ENCODE measurements around the gene TANC1. TPM values are rescaled to one million over a fixed set of nuclear protein-coding genes. Genes with fewer than 3 reads are reported as not detected.

TANC1 gene
- total and polyA plus RNA-seq, 2 donors (not counting 3 experiments of a cell fraction or from before 2014, with no cell fraction given): 58.9 to 99.4 TPM

DNA sequence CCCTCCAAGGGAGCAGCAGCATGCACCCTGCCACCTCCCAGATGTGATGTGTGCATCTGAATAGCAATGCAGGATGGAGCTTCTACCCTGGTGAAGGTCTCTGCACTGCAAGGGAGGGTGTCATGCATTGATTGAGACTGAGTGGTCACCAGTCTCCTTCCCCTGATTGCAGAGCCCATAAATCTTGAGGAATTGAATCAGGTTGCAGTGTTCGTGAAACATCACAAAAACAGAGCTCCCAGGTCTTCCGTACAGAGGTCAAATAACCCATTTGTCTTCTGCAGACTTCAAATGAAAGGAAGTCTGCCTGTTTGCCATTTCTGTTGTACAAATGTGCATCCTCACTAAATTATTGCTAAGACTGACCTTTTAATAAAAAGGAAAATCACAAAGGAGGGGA lies 181.3 kb downstream of the TANC1 start:
- intact Hi-C loops (cut with micrococcal nuclease) (loop anchor here (1.0 kb wide), 4 partner anchors 9 to 24 kb away; no protein-coding TSS in a partner anchor), dilution Hi-C loops (cut with MboI; ENCODE audit: extremely low pct_ligation_motif_present, low sequenced_read_pairs) (no loop called here)
- no peak for TF ChIP-seq POLR2AphosphoS5 (IDR thresholded peaks at IDR 0.05; ENCODE audit: insufficient read depth, low read depth, low read length)
- TF ChIP-seq POLR2A (IDR thresholded peaks at IDR 0.05; ENCODE audit: low read depth, low read length): no peak
- TF ChIP-seq FOS (IDR thresholded peaks at IDR 0.05; ENCODE audit: borderline replicate concordance, insufficient read depth, low read length): no peak
- TF ChIP-seq, protein P1, sequence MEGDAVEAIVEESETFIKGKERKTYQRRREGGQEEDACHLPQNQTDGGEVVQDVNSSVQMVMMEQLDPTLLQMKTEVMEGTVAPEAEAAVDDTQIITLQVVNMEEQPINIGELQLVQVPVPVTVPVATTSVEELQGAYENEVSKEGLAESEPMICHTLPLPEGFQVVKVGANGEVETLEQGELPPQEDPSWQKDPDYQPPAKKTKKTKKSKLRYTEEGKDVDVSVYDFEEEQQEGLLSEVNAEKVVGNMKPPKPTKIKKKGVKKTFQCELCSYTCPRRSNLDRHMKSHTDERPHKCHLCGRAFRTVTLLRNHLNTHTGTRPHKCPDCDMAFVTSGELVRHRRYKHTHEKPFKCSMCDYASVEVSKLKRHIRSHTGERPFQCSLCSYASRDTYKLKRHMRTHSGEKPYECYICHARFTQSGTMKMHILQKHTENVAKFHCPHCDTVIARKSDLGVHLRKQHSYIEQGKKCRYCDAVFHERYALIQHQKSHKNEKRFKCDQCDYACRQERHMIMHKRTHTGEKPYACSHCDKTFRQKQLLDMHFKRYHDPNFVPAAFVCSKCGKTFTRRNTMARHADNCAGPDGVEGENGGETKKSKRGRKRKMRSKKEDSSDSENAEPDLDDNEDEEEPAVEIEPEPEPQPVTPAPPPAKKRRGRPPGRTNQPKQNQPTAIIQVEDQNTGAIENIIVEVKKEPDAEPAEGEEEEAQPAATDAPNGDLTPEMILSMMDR (IDR thresholded peaks at IDR 0.05; ENCODE audit: extremely low read depth in 1 of 2, insufficient read depth in 1 of 2, low read depth in 1 of 2, low read length in 2 of 2): no peak
- TF ChIP-seq EZH2 (IDR thresholded peaks at IDR 0.05; ENCODE audit: borderline replicate concordance, low read depth, low read length, severe bottlenecking): no peak
- no peak for TF ChIP-seq GATA2 (IDR thresholded peaks at IDR 0.05; ENCODE audit: insufficient read depth, insufficient read length, low read depth, low read length)
- no peak for TF ChIP-seq JUN (IDR thresholded peaks at IDR 0.05; ENCODE audit: borderline replicate concordance, insufficient read depth, insufficient read length, low read depth)
- TF ChIP-seq MYC (IDR thresholded peaks at IDR 0.05; ENCODE audit: low read depth, low read length): no peak
- TF ChIP-seq, protein P2, sequence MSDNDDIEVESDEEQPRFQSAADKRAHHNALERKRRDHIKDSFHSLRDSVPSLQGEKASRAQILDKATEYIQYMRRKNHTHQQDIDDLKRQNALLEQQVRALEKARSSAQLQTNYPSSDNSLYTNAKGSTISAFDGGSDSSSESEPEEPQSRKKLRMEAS (IDR thresholded peaks at IDR 0.05; ENCODE audit: insufficient read depth, insufficient read length): no peak
- CTCF ChIA-PET: interaction anchor here (0.8 to 6.1 kb wide), 10 partner anchors 11 to 39 kb away, joined by 3 to 65 read pairs (median 6); no protein-coding TSS in a partner anchor
- Histone ChIP-seq H3K79me2 (ENCODE audit: control insufficient read depth, insufficient read depth, low read length) (peaks cover 4% of the 10 kb centered on the region), H3K27me3 (ENCODE audit: control insufficient read depth in 2 of 2, insufficient read depth in 2 of 2, low read length in 2 of 2) (no peaks in the 10 kb centered on the region), H3K9me3 (replicated peaks; ENCODE audit: control insufficient read depth, insufficient read depth, low read length) (no peaks in the 10 kb centered on the region), H3K9ac (replicated peaks; ENCODE audit: extremely low read depth, insufficient read depth, low read length) (no peak overlapping the region), H3K4me2 (ENCODE audit: insufficient read depth, low read length) (peak overlapping the region; percentile 37), H3K4me3 (replicated peaks in 1 of 3; ENCODE audit: insufficient read depth in 1 of 3, low read depth in 1 of 3, low read length in 3 of 3) (no peak overlapping the region), H3K4me1 (ENCODE audit: control insufficient read depth, extremely low read depth, insufficient read depth, low read length) (peaks cover 46% of the 10 kb centered on the region), H4K20me1 (replicated peaks; ENCODE audit: control insufficient read depth, extremely low read depth, insufficient read depth, low read length) (no peaks in the 10 kb centered on the region), H3K36me3 (ENCODE audit: control insufficient read depth in 2 of 2, extremely low read depth in 1 of 2, insufficient read depth in 2 of 2, low read length in 2 of 2) (peaks cover 13 to 18% of the 10 kb centered on the region in 2 experiments), H3K27ac (ENCODE audit: insufficient read depth, low read depth, low read length) (peak overlapping the region; percentile 1), H3K9me1 (replicated peaks; ENCODE audit: control insufficient read depth, extremely low read depth, insufficient read depth, low read length) (no peaks in the 10 kb centered on the region), H2AFZ (ENCODE audit: low read depth, low read length) (no peak overlapping the region)
- DNase-seq (ENCODE audit: low read depth, low spot score): peak; percentile 73
- POLR2A ChIA-PET: interaction anchor here (0.9 to 1.6 kb wide), 4 partner anchors 10 to 27 kb away, joined by 3 to 8 read pairs (median 4); no protein-coding TSS in a partner anchor
- peak; percentile 46 for FAIRE-seq
- BruUV-seq (replicated peaks): no TSS peak
